IPS-15b (cell line): Measurements from ENCODE around the gene RPL18A.
A peak's percentile ranks its signal among the peaks of the same experiment; 100 is the strongest.

Experiments used
- H3K27me3 ChIP-seq: one replicate; pipeline ENCODE4 v1.6.1; 2013; ENCODE audit warnings: low read length; ENCODE audit not compliant: control insufficient read depth, insufficient read depth
- H3K36me3 ChIP-seq: one replicate; pipeline ENCODE4 v1.6.1; 2013; ENCODE audit warnings: low read length; ENCODE audit not compliant: control insufficient read depth, insufficient read depth
- H3K4me1 ChIP-seq: one replicate; pipeline ENCODE4 v1.6.1; 2013; ENCODE audit warnings: mild to moderate bottlenecking, low read length; ENCODE audit not compliant: control insufficient read depth, insufficient read depth
- H3K4me3 ChIP-seq: one replicate; pipeline ENCODE4 v1.5.1; 2013; ENCODE audit warnings: low read depth, low read length
- H3K9ac ChIP-seq: one replicate; pipeline ENCODE4 v1.6.1; 2013; ENCODE audit warnings: low read depth, mild to moderate bottlenecking, low read length
- H3K9me3 ChIP-seq: one replicate; pipeline ENCODE4 v1.6.1; 2013; ENCODE audit warnings: mild to moderate bottlenecking, low read length; ENCODE audit not compliant: control insufficient read depth, insufficient read depth

Gene RPL18A

GRCh38 chr19:17832443-17833208 lies 27.1 kb upstream of the RPL18A start:
- Histone ChIP-seq H3K27me3 (peaks cover 3% of the 10 kb centered on the region), H3K4me3 (no peak overlapping the region), H3K36me3 (no peaks in the 10 kb centered on the region), H3K9me3 (no peaks in the 10 kb centered on the region), H3K4me1 (peaks cover 2% of the 10 kb centered on the region), H3K9ac (no peak overlapping the region)

- Histone ChIP-seq H3K36me3 (no peaks in the 10 kb centered on the region), H3K4me3 (no peak overlapping the region), H3K4me1 (peaks cover 2% of the 10 kb centered on the region), H3K9me3 (no peaks in the 10 kb centered on the region), H3K27me3 (peaks cover 7% of the 10 kb centered on the region), H3K9ac (no peak overlapping the region)
Measured at GRCh38 chr19:17834350-17835181, 25.1 kb upstream of the RPL18A start.

GRCh38 chr19:17835182-17836006 lies 24.3 kb upstream of the RPL18A start:
- Histone ChIP-seq H3K27me3 (peaks cover 9% of the 10 kb centered on the region), H3K9me3 (no peaks in the 10 kb centered on the region), H3K4me3 (no peak overlapping the region), H3K36me3 (no peaks in the 10 kb centered on the region), H3K4me1 (peaks cover 2% of the 10 kb centered on the region), H3K9ac (no peak overlapping the region)

- no peaks in the 10 kb centered on the region for H3K36me3 ChIP-seq
- no peak overlapping the region for H3K4me3 ChIP-seq
- H3K27me3 ChIP-seq, result peaks cover 15% of the 10 kb centered on the region
- H3K4me1 ChIP-seq, result peaks cover 2% of the 10 kb centered on the region
- H3K9me3 ChIP-seq, result no peaks in the 10 kb centered on the region
- H3K9ac ChIP-seq, result no peak overlapping the region
Measured at GRCh38 chr19:17836530-17836929, 23.2 kb upstream of the RPL18A start.

GRCh38 chr19:17837972-17838371 lies 21.7 kb upstream of the RPL18A start:
- Histone ChIP-seq H3K4me1 (peaks cover 2% of the 10 kb centered on the region), H3K36me3 (no peaks in the 10 kb centered on the region), H3K4me3 (no peak overlapping the region), H3K9me3 (no peaks in the 10 kb centered on the region), H3K9ac (no peak overlapping the region), H3K27me3 (peaks cover 18% of the 10 kb centered on the region)

GRCh38 chr19:17840019-17840418 lies 19.7 kb upstream of the RPL18A start:
- Histone ChIP-seq H3K36me3 (no peaks in the 10 kb centered on the region), H3K9me3 (no peaks in the 10 kb centered on the region), H3K4me3 (no peak overlapping the region)

GRCh38 chr19:17841371-17841809 lies 18.3 kb upstream of the RPL18A start:
- Histone ChIP-seq H3K4me1 (no peaks in the 10 kb centered on the region), H3K36me3 (no peaks in the 10 kb centered on the region), H3K27me3 (peaks cover 22% of the 10 kb centered on the region), H3K4me3 (peak overlapping the region; percentile 73), H3K9ac (no peak overlapping the region), H3K9me3 (no peaks in the 10 kb centered on the region)

More at GRCh38 chr19:17840019-17840418, 19.7 kb upstream of the RPL18A start:
- Histone ChIP-seq H3K27me3 (peaks cover 22% of the 10 kb centered on the region), H3K4me1 (no peaks in the 10 kb centered on the region), H3K9ac (no peak overlapping the region)

- no peaks in the 10 kb centered on the region for H3K36me3 ChIP-seq
- no peaks in the 10 kb centered on the region for H3K9me3 ChIP-seq
- no peaks in the 10 kb centered on the region for H3K4me1 ChIP-seq
- H3K4me3 ChIP-seq, result peak overlapping the region; percentile 73
- H3K27me3 ChIP-seq, result peaks cover 22% of the 10 kb centered on the region
- peak overlapping the region; percentile 47 for H3K9ac ChIP-seq
Measured at GRCh38 chr19:17841810-17842662, 17.7 kb upstream of the RPL18A start.

- peak overlapping the region; percentile 64 for H3K4me3 ChIP-seq
- no peaks in the 10 kb centered on the region for H3K36me3 ChIP-seq
Measured at GRCh38 chr19:17842663-17843291, 16.9 kb upstream of the RPL18A start.

GRCh38 chr19:17843292-17843827 lies 16.4 kb upstream of the RPL18A start:
- Histone ChIP-seq H3K4me3 (no peak overlapping the region), H3K9ac (no peak overlapping the region), H3K9me3 (no peaks in the 10 kb centered on the region), H3K27me3 (peaks cover 22% of the 10 kb centered on the region), H3K36me3 (no peaks in the 10 kb centered on the region), H3K4me1 (peaks cover 3% of the 10 kb centered on the region)

More at GRCh38 chr19:17842663-17843291, 16.9 kb upstream of the RPL18A start:
- Histone ChIP-seq H3K27me3 (peaks cover 22% of the 10 kb centered on the region), H3K4me1 (no peaks in the 10 kb centered on the region), H3K9me3 (no peaks in the 10 kb centered on the region), H3K9ac (peak overlapping the region; percentile 47)
